NCI-H1436 (cell line): ENCODE results near the gene CPA3.

Source experiments
- DNase-seq: peaks from one replicate; lab custom pipeline; 2025; lab: John Stamatoyannopoulos, UW

The CPA3 gene

DNA sequence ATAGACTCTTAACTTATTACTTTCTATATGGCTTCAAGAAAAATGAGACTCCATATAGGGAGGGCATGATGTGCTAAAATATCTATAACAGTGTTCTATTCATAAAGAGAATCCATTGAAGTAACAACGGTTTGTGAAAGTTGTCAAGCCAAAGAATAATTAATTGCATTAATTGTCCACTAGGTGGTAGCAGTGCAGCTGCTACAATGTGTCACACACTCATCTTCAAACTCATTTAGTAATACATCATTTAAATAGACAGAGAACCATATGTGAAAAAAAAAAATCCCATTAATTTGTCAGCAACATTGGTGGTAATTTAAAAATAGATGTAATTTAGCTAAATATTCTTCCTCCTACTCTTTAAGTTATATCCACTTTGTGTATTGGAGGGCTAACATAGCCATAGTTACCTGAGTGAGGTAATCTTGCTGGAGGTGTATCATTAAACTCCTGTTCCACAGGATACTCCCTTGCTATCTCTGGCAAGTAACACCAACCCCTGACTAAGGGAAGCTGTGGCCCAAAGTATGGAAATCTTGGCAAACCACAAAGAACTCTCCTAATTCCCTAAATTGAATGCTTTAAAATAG lies 3.7 kb upstream of the CPA3 start:
- peak; percentile 22 for DNase-seq

DNA sequence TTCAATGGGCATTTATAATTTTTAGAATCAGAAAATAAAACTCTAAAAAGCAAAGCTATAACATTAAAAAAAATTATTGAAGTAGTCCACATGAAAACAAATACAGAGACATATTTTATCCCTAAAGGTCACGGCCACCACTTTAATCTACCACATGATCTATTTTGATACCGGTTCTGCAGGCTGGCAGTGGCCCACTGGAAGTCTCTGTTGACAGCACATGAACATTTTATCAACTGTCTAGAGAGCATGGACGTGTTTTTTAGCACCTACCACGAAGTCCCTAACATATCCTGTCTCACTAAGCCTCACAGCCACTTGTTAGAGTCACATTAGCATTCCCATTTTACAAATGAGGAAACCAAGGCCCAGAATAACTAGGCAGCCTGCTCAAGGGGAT lies 1.8 kb upstream of the CPA3 start:
- DNase-seq, result no peak

- no peak for DNase-seq
Measured at GRCh38 chr3:148863814-148864213, 1.3 kb upstream of the CPA3 start.

DNA sequence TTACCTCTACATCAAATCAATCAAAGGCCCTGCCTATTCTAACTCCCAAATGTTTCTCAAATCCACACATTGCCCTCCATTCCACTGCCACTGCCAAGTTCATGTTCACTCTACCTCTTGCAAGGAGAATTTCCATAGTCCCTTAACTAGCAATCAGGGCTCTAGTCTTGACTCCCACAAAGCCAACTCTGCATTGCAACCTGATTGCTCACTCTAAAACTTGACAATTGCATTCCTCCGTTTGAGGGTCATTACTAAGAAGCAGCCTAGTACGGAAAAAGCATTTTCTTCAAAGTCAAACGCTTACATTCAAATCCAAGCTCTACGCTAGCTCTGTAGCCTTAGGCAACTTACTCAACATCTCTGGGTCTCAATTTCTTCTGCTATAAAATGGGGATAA lies 1.2 kb downstream of the CPA3 start:
- DNase-seq, result no peak

GRCh38 chr3:148873270-148873927 lies 8.3 kb downstream of the CPA3 start:
- no peak for DNase-seq

- no peak for DNase-seq
Measured at GRCh38 chr3:148873977-148874376, 8.9 kb downstream of the CPA3 start.

DNA sequence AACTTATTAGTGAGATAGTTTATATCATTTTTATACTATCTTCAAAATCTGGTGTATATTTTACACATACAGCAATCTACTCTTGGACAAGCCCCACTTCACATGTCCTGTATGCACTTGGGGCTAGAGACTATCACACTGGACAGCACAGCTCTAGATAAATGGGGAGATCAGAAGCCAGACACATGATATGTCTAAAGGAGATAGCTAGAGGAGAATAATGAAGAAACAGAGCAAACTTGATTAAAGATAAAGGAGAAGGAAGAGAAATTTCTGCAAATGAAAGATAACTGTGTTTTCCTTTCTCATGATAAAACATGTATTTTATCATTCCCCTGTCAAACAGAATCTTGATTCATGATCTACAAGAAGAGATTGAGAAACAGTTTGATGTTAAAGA lies 13.0 kb downstream of the CPA3 start:
- no peak for DNase-seq

DNA sequence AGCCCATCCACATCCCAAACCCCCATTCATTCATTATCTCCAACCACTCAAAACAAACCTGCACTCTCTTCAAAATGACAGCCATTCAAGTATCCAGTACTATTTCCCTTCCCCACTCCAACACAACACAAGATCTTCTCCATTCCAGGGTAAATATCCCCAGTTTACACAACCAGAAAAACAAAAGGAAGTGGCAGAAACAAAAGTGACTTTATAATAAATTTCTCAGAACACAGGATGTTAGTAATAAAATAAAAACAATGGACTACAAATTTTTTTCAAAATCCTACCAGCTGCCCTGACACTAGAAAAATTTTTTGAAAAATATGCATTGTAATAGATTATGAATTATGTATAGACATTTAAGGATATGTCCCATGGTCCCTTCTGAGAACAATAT lies 14.2 kb downstream of the CPA3 start:
- DNase-seq, result no peak

- DNase-seq, result no peak
Measured at GRCh38 chr3:148880681-148881080, 15.6 kb downstream of the CPA3 start.

DNA sequence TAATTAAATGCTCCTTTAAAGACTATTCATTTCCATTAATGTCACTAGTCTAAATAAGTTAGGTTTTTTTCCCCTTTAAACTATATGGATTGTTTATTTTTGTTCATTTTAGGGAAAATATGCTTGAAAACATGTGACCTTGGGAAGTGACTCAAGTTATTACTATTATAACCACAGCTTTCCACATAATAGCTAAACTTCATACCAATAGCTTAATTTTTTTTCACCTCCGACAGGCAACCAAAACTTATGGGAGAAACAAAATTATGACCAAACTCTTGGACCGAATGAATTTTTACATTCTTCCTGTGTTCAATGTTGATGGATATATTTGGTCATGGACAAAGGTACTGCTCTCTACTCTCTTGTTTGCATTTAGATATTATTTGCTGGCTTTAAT lies 16.2 kb downstream of the CPA3 start:
- no peak for DNase-seq

DNA sequence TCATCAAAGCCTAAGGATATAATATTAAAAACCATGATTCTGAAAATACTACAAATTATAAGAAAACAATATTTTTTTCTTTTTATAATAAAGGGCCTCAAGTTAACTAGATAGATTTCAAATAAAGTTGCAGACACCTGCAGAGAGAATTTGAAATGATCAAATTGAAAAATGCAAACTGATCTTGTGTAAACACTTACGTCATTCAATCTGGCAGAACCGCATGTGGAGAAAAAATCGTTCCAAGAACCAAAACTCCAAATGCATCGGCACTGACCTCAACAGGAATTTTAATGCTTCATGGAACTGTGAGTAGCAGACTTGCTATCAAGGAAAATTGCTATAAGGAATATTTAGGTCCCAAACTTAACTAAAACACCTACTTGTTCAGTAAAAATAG lies 17.2 kb downstream of the CPA3 start:
- DNase-seq, result no peak

GRCh38 chr3:148883163-148883562 lies 18.1 kb downstream of the CPA3 start:
- no peak for DNase-seq

DNA sequence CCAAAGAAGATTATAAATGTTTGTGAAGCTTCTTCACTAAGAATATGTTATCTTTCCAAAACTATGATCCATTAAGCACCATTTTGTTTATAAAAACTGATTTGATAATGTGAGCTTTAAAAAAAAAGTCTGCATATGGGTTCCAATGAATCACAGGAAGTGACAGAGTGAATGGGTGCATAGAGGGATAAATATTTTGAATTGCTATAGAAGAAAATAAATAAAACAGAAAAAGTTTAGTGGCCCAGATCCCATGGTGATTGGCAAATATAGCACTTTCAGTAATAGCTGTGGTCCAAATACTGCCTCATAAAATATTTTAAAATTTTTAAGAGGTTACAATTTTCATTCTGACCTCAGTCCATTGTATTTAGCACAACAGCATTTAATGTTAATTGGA lies 19.2 kb downstream of the CPA3 start:
- no peak for DNase-seq

DNA sequence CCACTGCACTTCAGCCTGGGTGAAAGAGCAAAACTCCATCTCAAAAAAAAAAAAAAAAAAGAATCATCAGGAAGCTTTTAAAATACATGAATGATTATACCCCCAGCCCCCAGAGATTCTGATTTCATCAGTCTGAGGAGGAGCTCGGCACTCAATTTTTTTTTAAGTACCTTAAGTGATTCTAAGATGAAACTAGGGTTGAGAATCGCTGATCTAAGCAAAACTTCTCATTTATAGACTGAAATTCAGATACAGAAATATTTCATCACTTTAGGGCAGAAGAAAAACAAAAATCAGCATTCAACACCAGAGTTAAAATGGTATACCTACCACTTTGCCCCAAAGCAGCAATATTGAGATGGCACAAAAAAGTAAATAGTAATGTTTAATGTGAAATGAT lies 24.7 kb downstream of the CPA3 start:
- DNase-seq, result no peak

DNA sequence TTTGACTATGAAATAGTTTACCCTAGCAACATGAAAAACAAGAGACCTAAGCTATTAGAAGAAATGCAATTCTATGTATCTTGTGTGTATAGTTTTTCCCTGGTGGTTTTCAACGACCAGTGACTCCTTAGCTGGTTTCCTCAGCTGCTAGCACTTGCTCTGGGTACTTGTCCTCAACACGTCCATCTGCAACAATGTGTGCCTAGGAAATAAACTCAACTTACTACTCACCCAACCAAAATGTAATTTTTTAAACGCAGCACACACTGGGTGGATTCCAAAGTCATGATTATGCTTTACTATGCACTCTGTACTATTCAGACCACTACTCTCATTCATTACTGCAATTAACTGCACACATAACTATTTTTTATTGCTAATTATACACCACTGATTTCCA lies 31.0 kb downstream of the CPA3 start:
- no peak for DNase-seq

DNA sequence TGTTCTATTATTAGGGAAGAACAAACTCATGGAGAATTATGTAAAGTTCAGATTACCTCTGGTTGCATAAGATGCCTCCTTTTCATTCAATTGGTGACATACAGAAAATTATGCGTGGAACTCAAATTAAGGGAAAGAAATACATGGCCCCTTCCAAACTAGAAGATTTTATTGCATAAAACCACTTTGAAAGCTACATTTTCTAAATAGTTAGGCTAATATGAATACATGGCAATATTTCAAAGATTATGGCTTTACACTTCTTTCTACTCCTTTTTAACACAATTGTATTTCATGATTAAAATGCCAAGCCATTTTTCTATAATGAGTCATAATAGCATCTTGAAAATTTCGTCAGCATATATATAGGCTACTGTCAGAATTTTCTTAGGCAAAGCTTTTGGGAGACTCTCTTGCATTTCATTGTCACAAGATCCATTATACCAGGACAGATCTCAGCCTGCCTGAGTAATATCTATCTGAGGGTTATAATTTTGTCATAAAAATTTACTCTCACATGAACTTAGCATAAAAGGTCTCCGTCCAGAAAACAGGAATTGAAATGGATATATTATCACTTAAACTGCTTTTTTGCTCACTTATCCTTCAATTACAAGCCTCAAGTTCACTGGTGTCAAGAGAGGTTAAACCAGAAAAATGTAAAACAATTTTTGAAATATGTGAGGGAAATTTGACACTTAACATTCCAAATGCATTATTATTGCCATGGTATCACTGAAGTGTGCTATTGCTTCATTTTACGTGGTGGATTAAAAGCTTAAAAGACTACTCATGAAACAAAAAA lies 37.1 kb downstream of the CPA3 start:
- no peak for DNase-seq

- DNase-seq, result no peak
Measured at GRCh38 chr3:148903022-148903442, 37.9 kb downstream of the CPA3 start.

DNA sequence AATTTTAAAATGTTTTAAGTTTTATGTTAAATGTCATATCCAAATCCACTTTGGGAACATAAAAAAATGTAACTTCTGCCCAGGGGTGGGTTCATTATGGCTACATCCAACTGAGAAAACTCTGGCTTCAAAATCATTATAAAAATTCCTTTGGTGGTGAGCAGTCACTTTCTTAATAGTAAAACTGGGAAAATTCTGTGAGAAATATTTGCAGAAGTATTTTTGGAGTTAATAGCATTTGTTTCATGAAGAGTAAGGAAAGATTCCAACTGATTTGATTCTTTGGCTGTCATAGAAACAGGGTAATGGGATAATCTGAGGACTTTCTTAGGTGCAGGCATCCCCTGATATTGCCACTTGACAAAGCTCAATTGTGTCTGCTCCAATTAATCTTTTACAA lies 38.8 kb downstream of the CPA3 start:
- no peak for DNase-seq

DNA sequence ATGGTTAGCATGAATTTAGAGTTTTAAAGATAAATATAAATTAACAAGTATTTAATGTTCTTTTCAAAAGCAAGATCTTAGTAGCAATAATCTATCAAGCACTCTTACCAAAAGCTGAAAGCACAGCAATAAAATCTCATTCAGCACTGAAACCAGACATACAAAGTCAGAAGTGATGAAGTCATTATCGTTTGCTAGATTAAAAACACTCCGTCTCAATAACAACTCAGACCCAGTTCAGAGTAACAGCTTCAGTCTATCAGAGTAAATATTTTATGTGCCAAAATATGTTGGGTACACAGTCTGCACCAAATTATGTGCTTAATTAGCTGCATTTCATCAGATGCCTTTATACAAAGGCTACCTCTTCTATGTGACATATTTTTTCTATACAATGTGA lies 41.6 kb downstream of the CPA3 start:
- no peak for DNase-seq

DNA sequence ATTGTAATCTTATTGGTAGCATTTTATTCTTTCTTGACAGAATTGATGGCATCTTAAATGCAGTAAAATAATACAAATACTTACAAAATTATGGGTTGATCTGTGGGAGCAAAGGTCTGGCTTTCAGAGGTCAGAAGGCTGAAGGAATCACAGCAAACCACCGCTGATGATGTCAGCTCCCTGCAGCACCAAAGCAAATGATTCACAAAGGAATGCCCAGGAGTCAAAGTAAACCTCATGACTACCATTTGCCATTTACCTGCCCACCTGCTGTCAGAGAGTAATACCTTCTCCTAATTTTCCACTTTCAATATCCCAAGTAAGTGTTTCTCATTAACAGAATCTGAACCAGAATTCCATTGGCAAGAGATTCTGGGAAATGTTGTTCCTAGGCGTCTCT lies 46.1 kb downstream of the CPA3 start:
- DNase-seq, result no peak

DNA sequence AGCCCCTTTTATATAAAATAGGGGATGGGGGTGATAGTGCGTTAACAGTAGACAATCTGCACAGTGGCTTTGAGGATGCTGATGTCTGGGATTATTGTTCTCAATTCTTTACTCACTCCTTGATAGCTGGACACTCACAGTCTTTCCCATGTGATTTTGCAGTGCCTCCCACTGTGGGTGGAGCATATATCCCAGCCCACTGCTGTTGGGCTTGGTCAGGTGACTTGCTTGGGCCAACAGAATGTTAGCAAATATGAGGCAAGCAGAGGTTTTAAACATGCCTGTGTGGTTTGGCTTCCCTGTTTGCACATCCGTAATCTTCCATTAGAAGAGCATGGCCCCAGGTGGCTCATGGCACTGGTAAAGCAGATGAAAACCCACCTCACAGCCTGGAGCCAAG lies 46.5 kb downstream of the CPA3 start:
- no peak for DNase-seq

- DNase-seq, result no peak
Measured at GRCh38 chr3:148914936-148915690, 50.0 kb downstream of the CPA3 start.

DNA sequence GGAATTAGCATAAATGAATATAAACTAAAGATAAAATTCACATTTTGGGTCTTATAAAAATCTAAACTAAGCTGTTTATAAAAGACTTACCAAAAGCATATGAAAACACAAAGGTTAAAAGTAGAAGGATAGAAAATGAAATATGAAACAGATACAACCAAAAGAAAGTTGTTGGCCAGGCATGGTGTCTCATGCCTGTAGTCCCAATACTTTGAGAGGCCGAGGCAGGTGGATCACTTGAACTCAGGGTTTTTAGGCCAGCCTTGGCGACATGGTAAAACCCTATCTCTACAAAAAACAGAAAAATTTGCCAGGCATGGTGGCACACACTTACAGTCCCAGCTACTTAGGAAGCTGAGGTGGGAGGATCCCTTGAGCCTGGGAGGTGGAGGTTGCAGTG lies 51.0 kb downstream of the CPA3 start:
- DNase-seq, result no peak
